ENCODE results near the gene VTI1A. TPM values are rescaled to one million over a fixed set of nuclear protein-coding genes. Genes with fewer than 3 reads are reported as not detected.

The VTI1A gene
- total RNA-seq, 1 experiment from 2014 or later, result 22.0 TPM

- Histone ChIP-seq H3K27ac (ENCODE audit: insufficient read length, low read depth, low read length) (no peak overlapping the region), H3K4ac (ENCODE audit: low read depth, low read length) (no peak overlapping the region), H2AK5ac (ENCODE audit: insufficient read length, low read length) (no peak overlapping the region), H3K14ac (ENCODE audit: insufficient read depth, low read length) (0 out of 2 replicates have a peak overlapping the region, but pooled peaks have one; percentile 67), H3K56ac (ENCODE audit: insufficient read length, low read depth, low read length) (no peak overlapping the region), H4K8ac (replicated peaks; ENCODE audit: insufficient read length, low read depth, low read length) (no peak overlapping the region), H3K27me3 (ENCODE audit: insufficient read depth, low read length) (no peaks in the 10 kb centered on the region), H4K5ac (ENCODE audit: insufficient read length, low read depth, low read length) (no peak overlapping the region), H3K23ac (ENCODE audit: insufficient read length, low read depth, low read length) (no peak overlapping the region), H3K23me2 (ENCODE audit: insufficient read length, low read depth, low read length, poor library complexity, severe bottlenecking) (peaks cover 5% of the 10 kb centered on the region), H3K79me2 (ENCODE audit: insufficient read depth, low read length) (peaks cover 4% of the 10 kb centered on the region; the same call in 1 of the 2 replicates), H3K4me2 (ENCODE audit: insufficient read depth, insufficient read length, low read length) (peak overlapping the region; percentile 86), H2BK120ac (ENCODE audit: low read depth, low read length, poor library complexity, severe bottlenecking) (no peak overlapping the region), H2BK15ac (ENCODE audit: low read depth, low read length) (no peak overlapping the region), H2BK12ac (ENCODE audit: insufficient read length, low read depth, low read length) (no peak overlapping the region), H3K9ac (ENCODE audit: extremely low read depth, insufficient read length, low read length) (peak overlapping the region; percentile 86), H3K18ac (ENCODE audit: insufficient read length, low read depth, low read length) (no peak overlapping the region), H3K9me3 (ENCODE audit: control insufficient read depth, low read depth, low read length) (no peaks in the 10 kb centered on the region), H2BK5ac (ENCODE audit: insufficient read length, low read length) (no peak overlapping the region), H3T11ph (ENCODE audit: low read length) (no peak overlapping the region), H3K4me1 (ENCODE audit: insufficient read depth, low read length) (no peaks in the 10 kb centered on the region), H4K91ac (ENCODE audit: insufficient read length, low read depth, low read length) (no peak overlapping the region), H2BK20ac (ENCODE audit: low read depth, low read length, poor library complexity, severe bottlenecking) (no peak overlapping the region), H3K79me1 (ENCODE audit: insufficient read depth, low read depth, low read length, poor library complexity, severe bottlenecking) (no peaks in the 10 kb centered on the region), H4K20me1 (ENCODE audit: control insufficient read depth, insufficient read depth, insufficient read length) (no peaks in the 10 kb centered on the region), H2AFZ (ENCODE audit: low read length) (no peak overlapping the region)
- peak overlapping the region; percentile 85 to 90 for H3K4me3 Mint-ChIP-seq
- no peak for DNase-seq
- peaks cover 0 to 45% (median 31%) of the 10 kb centered on the region in 3 experiments; a peak in 5 of 7 replicates for H3K36me3 Mint-ChIP-seq (ENCODE audit: insufficient read depth in 1 of 3, low read depth in 3 of 3)
- WGBS (ENCODE audit: extremely low coverage, insufficient read length, low lambda C conversion rate), result no CpG with 5 or more reads among the region's 20 CpGs
- no peaks in the 10 kb centered on the region for H3K9me3 Mint-ChIP-seq
- no peaks in the 10 kb centered on the region for H3K27me3 Mint-ChIP-seq (ENCODE audit: low read depth)
- peak overlapping the region; percentile 48 to 99 (median 99) for H3K27ac Mint-ChIP-seq
- peaks cover 8 to 10% of the 10 kb centered on the region in 2 experiments for H3K4me1 Mint-ChIP-seq
- TF ChIP-seq CTCF (conservative IDR thresholded peaks at IDR 0.05), result no peak; the same call in 2 of the 3 replicates
Observed at GRCh38 chr10:112446055-112446854, 760 bp upstream of the VTI1A start.

Measured in H9 (cell line).